Kidney (tissue), 14 donors: ENCODE measurements around the gene SPATA18. TPM values are rescaled to one million over a fixed set of nuclear protein-coding genes. Genes with fewer than 3 reads are reported as not detected.

ENCODE experiments used
- DNase-seq, 5 donors: peaks; one replicate each; pipeline ENCODE4 v3.0.0-alpha.2; 2013 to 2020
- FAIRE-seq: peaks from 2 replicates; lab custom pipeline; 2012; peaks lifted over from hg19 to GRCh38; lab: Jason Lieb, UNC
- H3K27ac ChIP-seq, 2 donors: one replicate each; pipeline ENCODE4 v1.7.0; 2013; ENCODE audit warnings: low read depth in 2 of 2, low read length in 2 of 2, inconsistent platforms in 1 of 2
- H3K27me3 ChIP-seq: one replicate; pipeline ENCODE4 v1.7.1; 2013; ENCODE audit warnings: low read length, inconsistent platforms; ENCODE audit not compliant: control insufficient read depth, insufficient read depth
- H3K36me3 ChIP-seq, 3 donors: one replicate each; pipeline versions ENCODE4 v1.7.0 to v1.7.1; 2013; ENCODE audit warnings: low read length in 3 of 3, control low read depth in 1 of 3, inconsistent platforms in 1 of 3; ENCODE audit not compliant: insufficient read depth in 3 of 3, control insufficient read depth in 2 of 3
- H3K4me1 ChIP-seq, 3 donors: one replicate each; pipeline versions ENCODE4 v1.7.0 to v1.7.1; 2013; ENCODE audit warnings: low read length in 3 of 3, inconsistent platforms in 1 of 3, low read depth in 1 of 3; ENCODE audit not compliant: control insufficient read depth in 2 of 3, insufficient read depth in 2 of 3
- H3K4me3 ChIP-seq, 3 donors: one replicate each; pipeline versions ENCODE4 v1.7.0 to v1.8.1; 2013; ENCODE audit warnings: low read length in 3 of 3, control low read depth in 1 of 3, inconsistent platforms in 1 of 3
- H3K9ac ChIP-seq, 3 donors: one replicate each; pipeline versions ENCODE4 v1.7.0 to v1.7.1; 2013; ENCODE audit warnings: low read length in 3 of 3, control low read depth in 1 of 3, inconsistent platforms in 1 of 3
- H3K9me3 ChIP-seq, 3 donors: one replicate each; pipeline versions ENCODE4 v1.7.0 to v1.7.1; 2013; ENCODE audit warnings: low read length in 3 of 3, control low read depth in 1 of 3, inconsistent platforms in 1 of 3; ENCODE audit not compliant: control insufficient read depth in 2 of 3, insufficient read depth in 1 of 3
- intact Hi-C: fragments of 100-400 bp; cut with DNase I; formaldehyde crosslinking; loops from one replicate; pipeline ENCODE4 v1.11.1; 2022
- polyA plus RNA-seq: library from polyadenylated mRNA; stranded (reverse); fragments of 350-450 nt; fragmentation: Illumina TruSeq; extraction: RNeasy Lipid Tissue Mini Kit (QIAGEN cat#74804); gene quantifications from one replicate; pipeline ENCODE4 v1.2.3, GENCODE V29; 2014; ENCODE audit warnings: low read depth, low replicate concordance; ENCODE audit not compliant: insufficient read depth
- total RNA-seq: library from RNA; stranded (reverse); fragmentation: NEBNext Ultra II Directional; extraction: Animal tissue kit (Norgen Biotek cat#: 25700); gene quantifications from one replicate; pipeline ENCODE4 v1.2.1, GENCODE V29; 2021
- TF ChIP-seq, protein P1 (sequence below): IDR thresholded peaks from 3 replicates; pipeline ENCODE4 v1.5.1; 2012; ENCODE audit warnings: mild to moderate bottlenecking, moderate library complexity, borderline replicate concordance; ENCODE audit not compliant: insufficient read depth; ENCODE audit errors: extremely low read depth
- donor health status: control.
- donor health status: control.
- donor health status: control.
- donor health status: control.
- donor health status: control.
- donor health status: DM: yes; HTN: yes; CAD: no.
- donor health status: Normal renal cell carcinoma (clear cell type).

Gene SPATA18
- total and polyA plus RNA-seq, 2 donors from 2014 or later = 5.9 to 11.6 TPM

DNA sequence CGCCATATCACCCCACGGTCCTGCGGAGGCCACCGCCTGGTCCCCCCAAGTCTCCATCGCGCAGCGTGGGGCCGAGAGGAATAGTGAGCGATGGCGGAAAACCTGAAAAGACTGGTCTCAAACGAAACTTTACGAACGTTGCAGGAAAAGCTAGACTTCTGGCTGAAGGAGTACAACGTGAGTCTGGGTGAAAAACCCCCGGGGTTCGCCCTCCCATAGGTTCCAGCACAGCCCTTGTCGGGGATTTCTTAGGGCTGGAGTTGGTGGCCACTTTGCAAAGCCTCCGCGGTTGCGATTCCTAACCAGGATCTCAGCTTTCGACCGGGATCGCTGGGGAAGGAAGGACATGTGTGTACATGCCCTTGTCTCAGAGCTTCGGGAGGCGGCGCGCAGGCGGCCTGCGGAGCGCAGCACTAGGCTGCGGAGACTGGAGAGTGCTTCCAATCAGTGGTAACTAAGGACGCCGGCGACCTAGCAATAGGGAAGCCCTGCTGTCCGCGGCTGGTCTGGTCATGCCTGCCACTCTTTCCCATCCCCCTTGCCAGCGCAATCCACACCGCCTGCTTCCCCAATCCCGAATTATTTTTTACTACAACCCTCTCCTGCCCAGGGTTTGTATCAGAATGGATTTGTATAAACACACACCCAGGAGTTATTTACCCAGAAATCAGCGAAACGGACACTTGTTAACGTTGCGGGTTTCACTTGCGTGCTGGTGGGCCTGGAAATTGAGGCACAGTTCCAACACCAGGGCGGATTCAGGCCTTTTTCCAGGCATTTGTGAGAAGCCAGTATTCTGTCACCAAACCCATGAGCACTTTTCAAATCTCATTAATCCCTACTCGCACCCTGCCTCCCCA is 741 bp downstream of the SPATA18 start:
- peaks cover 0 to 2% (median 0%) of the 10 kb centered on the region in 3 donors for H3K4me1 ChIP-seq
- no peaks in the 10 kb centered on the region for H3K9me3 ChIP-seq
- peak overlapping the region; percentile 25 to 47 for H3K27ac ChIP-seq
- DNase-seq = peak; percentile 74 to 83 (median 78)
- H3K36me3 ChIP-seq = no peaks in the 10 kb centered on the region
- no peak for FAIRE-seq
- intact Hi-C loops = no loop called here
- H3K9ac ChIP-seq = peak overlapping the region in 2 of 3 donors; percentile 10 to 83
- H3K27me3 ChIP-seq = peaks cover 6% of the 10 kb centered on the region
- TF ChIP-seq, protein P1, sequence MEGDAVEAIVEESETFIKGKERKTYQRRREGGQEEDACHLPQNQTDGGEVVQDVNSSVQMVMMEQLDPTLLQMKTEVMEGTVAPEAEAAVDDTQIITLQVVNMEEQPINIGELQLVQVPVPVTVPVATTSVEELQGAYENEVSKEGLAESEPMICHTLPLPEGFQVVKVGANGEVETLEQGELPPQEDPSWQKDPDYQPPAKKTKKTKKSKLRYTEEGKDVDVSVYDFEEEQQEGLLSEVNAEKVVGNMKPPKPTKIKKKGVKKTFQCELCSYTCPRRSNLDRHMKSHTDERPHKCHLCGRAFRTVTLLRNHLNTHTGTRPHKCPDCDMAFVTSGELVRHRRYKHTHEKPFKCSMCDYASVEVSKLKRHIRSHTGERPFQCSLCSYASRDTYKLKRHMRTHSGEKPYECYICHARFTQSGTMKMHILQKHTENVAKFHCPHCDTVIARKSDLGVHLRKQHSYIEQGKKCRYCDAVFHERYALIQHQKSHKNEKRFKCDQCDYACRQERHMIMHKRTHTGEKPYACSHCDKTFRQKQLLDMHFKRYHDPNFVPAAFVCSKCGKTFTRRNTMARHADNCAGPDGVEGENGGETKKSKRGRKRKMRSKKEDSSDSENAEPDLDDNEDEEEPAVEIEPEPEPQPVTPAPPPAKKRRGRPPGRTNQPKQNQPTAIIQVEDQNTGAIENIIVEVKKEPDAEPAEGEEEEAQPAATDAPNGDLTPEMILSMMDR = no peak
- H3K4me3 ChIP-seq = peak overlapping the region; percentile 42 to 84 (median 74)

GRCh38 chr4:52052475-52052780 is 1.3 kb downstream of the SPATA18 start:
- FAIRE-seq = no peak

DNA sequence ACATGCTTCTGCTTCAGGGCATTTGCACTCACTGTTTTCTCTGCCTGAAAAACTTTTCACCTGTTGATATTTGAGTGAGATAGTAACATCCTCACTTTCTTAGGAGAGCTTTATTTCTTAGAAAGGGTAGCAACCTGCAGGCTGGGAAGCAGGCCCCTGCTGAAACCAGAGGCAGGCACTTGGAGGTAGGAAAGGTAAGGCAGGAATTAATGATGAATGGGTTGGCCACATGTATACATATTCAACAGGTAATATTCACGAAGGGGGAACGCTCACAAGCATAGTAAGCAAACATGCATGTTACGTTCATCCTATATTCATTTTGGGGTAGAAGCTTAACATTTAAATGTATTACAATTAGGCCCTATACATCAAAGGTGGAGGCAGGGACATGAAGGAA is 3.1 kb downstream of the SPATA18 start:
- H3K36me3 ChIP-seq = no peaks in the 10 kb centered on the region
- intact Hi-C loops = no loop called here

More at GRCh38 chr4:52052475-52052780, 1.3 kb downstream of the SPATA18 start:
- no peak for DNase-seq
- Histone ChIP-seq H3K9ac (peak overlapping the region in 1 of 3 donors; percentile 10), H3K27ac (peak overlapping the region in 1 of 2 donors; percentile 15), H3K27me3 (peaks cover 6% of the 10 kb centered on the region), H3K4me3 (peak overlapping the region; percentile 4 to 84 (median 74)), H3K4me1 (peaks cover 0 to 2% (median 0%) of the 10 kb centered on the region in 3 donors), H3K9me3 (no peaks in the 10 kb centered on the region), H3K36me3 (no peaks in the 10 kb centered on the region)
- TF ChIP-seq, protein P1 = no peak
- intact Hi-C loops = no loop called here

More for the DNA sequence above, 3.1 kb downstream of the SPATA18 start:
- no peak for FAIRE-seq
- DNase-seq = no peak
- Histone ChIP-seq H3K4me1 (peaks cover 0 to 6% (median 0%) of the 10 kb centered on the region in 3 donors), H3K9me3 (no peaks in the 10 kb centered on the region), H3K4me3 (no peak overlapping the region), H3K27me3 (peaks cover 6% of the 10 kb centered on the region), H3K9ac (no peak overlapping the region), H3K27ac (no peak overlapping the region)
- TF ChIP-seq, protein P1 = no peak
